Large intestine (tissue), 3 donors: ENCODE results near the gene FEM1B. TPM values are rescaled to one million over a fixed set of nuclear protein-coding genes. Genes with fewer than 3 reads are reported as not detected.

Source experiments
- DNase-seq, 2 donors: peaks; one replicate each; pipeline versions ENCODE4 v3.0.0 to v3.0.0-alpha.2; 2013
- H3K27ac ChIP-seq: one replicate; pipeline ENCODE4 v1.5.1; 2013; ENCODE audit warnings: low read length
- H3K27me3 ChIP-seq: 2 replicates; pipeline ENCODE4 v1.6.1; 2013; ENCODE audit warnings: low read length; ENCODE audit not compliant: control insufficient read depth, insufficient read depth
- H3K36me3 ChIP-seq: 2 replicates; pipeline ENCODE4 v1.6.1; 2013; ENCODE audit warnings: low read length; ENCODE audit not compliant: control insufficient read depth, insufficient read depth
- H3K4me1 ChIP-seq: one replicate; pipeline ENCODE4 v1.6.1; 2013; ENCODE audit warnings: low read length; ENCODE audit not compliant: control insufficient read depth, insufficient read depth
- H3K4me3 ChIP-seq: one replicate; pipeline ENCODE4 v1.5.1; 2013; ENCODE audit warnings: low read length
- H3K9me3 ChIP-seq: one replicate; pipeline ENCODE4 v1.6.1; 2013; ENCODE audit warnings: mild to moderate bottlenecking, low read depth, low read length, moderate library complexity; ENCODE audit not compliant: control insufficient read depth
- WGBS: methylation state at CpG from one replicate; pipeline ENCODE4 v1.1.5; 2013; ENCODE audit warnings: low lambda C conversion rate; ENCODE audit not compliant: insufficient coverage; 5-methylcytosine and 5-hydroxymethylcytosine counted together
- polyA plus RNA-seq: library from polyadenylated mRNA; unstranded; fragments of 120-200 nt; gene quantifications from one replicate; pipeline ENCODE4 v1.2.1, GENCODE V29; 2013

Gene FEM1B
- polyA plus RNA-seq, 1 donor: 49.3 TPM

DNA sequence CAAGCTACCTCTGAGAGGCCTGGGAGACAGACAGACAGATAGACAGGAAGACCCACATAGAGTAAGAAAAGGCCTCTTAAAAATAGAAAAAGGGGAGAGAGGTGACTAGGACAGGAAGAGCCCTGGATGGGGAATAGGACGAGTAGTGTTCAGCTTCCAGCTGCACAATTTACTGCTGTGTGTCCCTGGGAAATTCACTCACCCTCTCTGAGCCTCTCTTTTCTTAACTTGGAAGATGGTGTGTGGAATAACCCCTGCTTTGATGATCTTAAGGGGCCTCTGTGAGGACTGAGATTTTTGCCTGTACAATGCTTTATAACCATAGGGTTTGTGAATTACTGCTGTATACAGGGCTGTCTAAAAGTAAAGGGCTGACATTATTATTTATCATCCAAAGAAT is 37.5 kb downstream of the FEM1B start:
- Histone ChIP-seq H3K27me3 (no peaks in the 10 kb centered on the region), H3K36me3 (no peaks in the 10 kb centered on the region), H3K4me1 (no peaks in the 10 kb centered on the region), H3K4me3 (no peak overlapping the region), H3K9me3 (no peaks in the 10 kb centered on the region), H3K27ac (no peak overlapping the region)
- DNase-seq: no peak
- no CpG with 5 or more reads among the region's 1 CpG for WGBS

- no peaks in the 10 kb centered on the region for H3K36me3 ChIP-seq
- H3K27me3 ChIP-seq: no peaks in the 10 kb centered on the region
- WGBS: no CpG with 5 or more reads among the region's 11 CpGs
- H3K27ac ChIP-seq: no peak overlapping the region
- DNase-seq: no peak
- no peaks in the 10 kb centered on the region for H3K4me1 ChIP-seq
- H3K4me3 ChIP-seq: no peak overlapping the region
- H3K9me3 ChIP-seq: no peaks in the 10 kb centered on the region
Observed at GRCh38 chr15:68315495-68316031, 38.0 kb downstream of the FEM1B start.

DNA sequence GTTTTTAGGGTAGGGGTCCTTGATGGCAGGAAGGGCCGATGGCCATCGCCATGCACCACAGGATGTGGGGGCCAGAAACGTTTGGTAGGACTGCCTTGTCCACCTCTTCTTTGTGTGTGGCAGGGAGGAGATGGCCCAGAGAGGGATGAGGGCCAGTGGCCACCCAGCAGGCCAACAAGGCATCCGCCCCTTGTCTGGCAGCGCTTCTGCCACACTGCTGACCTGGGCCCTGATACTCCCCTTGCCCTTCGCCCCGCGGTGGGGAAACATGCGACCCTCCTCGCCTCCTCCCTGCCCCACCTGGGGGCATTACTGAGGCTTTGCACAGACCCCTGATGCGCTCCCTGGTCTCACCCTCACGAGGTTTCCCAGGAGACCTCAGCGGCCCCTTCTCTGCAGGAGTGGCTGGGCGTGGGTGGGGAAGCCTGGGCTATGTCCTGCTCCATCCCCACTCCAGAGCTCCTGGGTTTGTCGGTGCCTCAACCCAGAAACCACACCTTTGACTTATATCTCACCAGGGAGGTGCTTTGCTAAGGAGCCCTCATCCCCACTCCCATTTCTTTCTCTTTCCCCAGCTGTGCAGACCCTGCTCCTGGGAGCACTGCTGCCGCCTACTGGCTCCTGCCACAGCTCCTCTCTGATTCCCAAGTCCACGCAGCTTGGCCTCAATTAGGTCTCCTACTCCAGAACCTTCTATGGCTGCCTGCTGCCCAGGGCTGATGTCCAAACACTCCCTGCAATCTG is 38.7 kb downstream of the FEM1B start:
- DNase-seq: no peak
- no peak overlapping the region for H3K4me3 ChIP-seq
- no peaks in the 10 kb centered on the region for H3K36me3 ChIP-seq
- H3K9me3 ChIP-seq: no peaks in the 10 kb centered on the region
- no peaks in the 10 kb centered on the region for H3K4me1 ChIP-seq
- no CpG with 5 or more reads among the region's 17 CpGs for WGBS
- no peak overlapping the region for H3K27ac ChIP-seq
- H3K27me3 ChIP-seq: no peaks in the 10 kb centered on the region

DNA sequence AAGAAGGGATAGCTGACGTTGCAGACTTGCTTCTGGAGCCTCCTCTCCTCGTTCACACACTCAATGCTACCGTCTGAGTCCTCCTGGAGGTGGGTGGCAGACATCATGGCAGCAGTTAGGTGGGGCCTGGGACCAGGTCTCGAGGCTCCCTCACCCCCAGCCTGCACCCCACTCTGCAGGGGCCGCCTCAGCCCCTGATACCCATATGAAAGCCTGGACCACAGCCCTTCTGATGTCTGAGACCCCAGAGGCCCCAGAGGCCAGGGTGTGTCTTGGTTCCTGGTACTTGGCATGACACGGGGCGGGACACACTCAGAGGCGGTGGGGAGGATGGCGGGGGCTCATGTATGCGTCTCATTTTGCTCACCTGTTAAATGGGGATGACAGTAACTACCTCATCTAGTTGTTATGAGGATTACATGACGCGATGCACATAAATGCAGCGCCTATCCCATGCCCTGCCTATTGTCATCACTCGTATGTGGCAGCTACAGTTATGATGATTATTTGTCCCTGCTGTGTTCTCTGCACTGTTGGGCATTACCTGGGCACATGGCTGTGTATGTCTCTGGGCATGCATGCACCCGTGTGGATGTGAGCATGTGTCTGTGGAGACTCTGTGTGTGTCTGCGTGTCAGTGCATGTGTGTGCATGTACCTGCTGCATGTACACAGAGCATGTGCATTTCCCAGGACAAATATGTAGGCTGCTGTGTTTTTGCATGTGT is 39.9 kb downstream of the FEM1B start:
- H3K4me3 ChIP-seq: no peak overlapping the region
- no peaks in the 10 kb centered on the region for H3K27me3 ChIP-seq
- no CpG with 5 or more reads among the region's 16 CpGs for WGBS
- H3K27ac ChIP-seq: no peak overlapping the region
- H3K36me3 ChIP-seq: no peaks in the 10 kb centered on the region
- DNase-seq: no peak
- no peaks in the 10 kb centered on the region for H3K9me3 ChIP-seq
- no peaks in the 10 kb centered on the region for H3K4me1 ChIP-seq

DNA sequence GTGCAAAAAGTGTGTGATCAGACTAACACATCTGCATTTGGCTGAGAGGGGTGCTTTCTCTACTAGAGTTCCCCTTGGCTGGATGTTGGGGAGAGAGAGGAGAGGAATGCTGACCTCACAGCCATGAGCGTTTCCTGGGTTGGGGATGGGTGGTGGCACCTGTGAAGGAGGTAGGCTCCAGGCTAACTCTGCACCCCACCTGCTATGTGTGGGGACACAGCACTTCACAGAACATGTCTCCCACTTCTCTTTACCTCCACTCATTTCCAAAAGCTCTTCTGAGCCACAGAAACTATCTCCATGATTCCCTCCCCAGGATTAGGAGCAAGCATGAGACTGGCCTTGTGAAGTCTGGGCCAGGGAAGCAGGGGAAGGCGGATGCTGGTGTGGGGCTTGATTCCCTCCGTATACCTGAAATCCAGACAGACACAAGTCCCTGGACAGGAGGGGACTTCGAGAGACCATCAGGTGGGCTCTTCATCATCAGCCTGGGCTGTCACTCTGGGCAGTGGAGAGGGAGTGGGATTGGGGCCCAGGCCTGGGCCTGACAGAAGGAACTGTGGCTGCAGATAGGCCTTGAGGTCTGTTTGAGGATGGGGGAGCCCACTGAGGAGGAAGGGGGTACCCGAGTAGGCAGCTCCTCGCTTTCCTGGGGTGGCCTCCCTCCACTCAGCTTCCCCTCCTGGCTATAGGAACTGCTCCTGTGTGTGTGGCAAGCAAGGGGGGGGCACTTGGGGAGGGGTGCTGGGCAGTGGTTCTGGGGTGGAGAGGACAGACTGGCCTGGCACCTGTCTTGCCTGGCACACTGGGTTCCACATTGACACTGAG is 40.7 kb downstream of the FEM1B start:
- DNase-seq: no peak
- WGBS: no CpG with 5 or more reads among the region's 6 CpGs

DNA sequence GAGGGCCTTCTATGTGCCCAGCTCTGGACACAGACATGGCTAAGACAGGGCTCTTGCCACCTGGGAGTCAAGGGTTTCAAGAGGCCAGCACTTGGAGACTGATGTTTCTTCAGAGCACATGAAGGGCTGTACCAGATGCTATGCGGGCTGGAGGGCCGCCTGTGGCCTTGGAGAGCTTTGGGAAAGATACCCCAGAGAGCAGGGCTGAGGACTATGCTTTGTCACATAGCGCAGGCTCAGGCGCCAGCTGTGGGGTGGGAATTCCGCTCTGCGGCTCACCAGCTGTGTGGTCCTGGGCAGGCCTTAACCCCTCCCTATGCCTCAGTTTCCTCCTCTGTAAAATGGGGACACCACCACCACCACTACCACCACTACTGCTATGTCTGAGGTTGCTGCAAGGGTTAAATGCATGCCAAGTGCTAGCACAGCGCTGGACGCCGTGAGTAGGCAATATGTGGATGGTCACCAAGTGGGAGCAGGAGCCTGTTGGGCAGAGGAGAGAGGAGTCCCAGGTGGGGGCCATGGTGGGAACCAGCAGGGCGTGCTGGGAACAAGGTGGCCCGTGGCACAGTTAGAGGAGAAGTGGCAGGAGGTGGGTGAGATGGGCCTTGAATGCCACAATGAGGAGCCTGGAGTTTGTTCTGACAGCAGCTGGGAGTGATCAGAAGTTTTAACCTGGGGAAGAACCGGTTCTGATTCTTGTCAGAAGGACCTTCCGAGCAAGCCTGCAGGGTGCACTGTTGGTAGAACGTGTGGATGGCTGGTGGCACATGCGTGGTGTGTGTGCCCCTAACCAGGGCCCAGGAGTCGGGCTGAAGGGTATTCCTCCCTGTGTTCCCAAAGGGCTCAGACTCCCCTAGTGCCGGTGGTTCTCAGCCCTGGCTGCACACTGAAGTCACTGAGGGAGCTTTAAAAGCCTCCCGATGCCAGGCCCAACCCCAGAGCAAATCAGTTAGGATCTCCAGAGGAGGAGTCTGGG is 41.7 kb downstream of the FEM1B start:
- H3K9me3 ChIP-seq: no peaks in the 10 kb centered on the region
- H3K27me3 ChIP-seq: no peaks in the 10 kb centered on the region
- no peaks in the 10 kb centered on the region for H3K36me3 ChIP-seq
- no peak overlapping the region for H3K4me3 ChIP-seq
- H3K27ac ChIP-seq: no peak overlapping the region
- WGBS: no CpG with 5 or more reads among the region's 18 CpGs
- no peaks in the 10 kb centered on the region for H3K4me1 ChIP-seq
- no peak for DNase-seq

More for the DNA sequence above, 40.7 kb downstream of the FEM1B start:
- Histone ChIP-seq H3K36me3 (no peaks in the 10 kb centered on the region), H3K27ac (no peak overlapping the region), H3K4me3 (no peak overlapping the region), H3K4me1 (no peaks in the 10 kb centered on the region), H3K9me3 (no peaks in the 10 kb centered on the region), H3K27me3 (no peaks in the 10 kb centered on the region)

GRCh38 chr15:68319997-68320396 is 42.5 kb downstream of the FEM1B start:
- H3K27me3 ChIP-seq: no peaks in the 10 kb centered on the region
- DNase-seq: no peak
- no peaks in the 10 kb centered on the region for H3K4me1 ChIP-seq
- no peak overlapping the region for H3K4me3 ChIP-seq
- no peaks in the 10 kb centered on the region for H3K9me3 ChIP-seq
- H3K27ac ChIP-seq: no peak overlapping the region
- WGBS: no CpG with 5 or more reads among the region's 12 CpGs
- no peaks in the 10 kb centered on the region for H3K36me3 ChIP-seq

GRCh38 chr15:68321229-68321628 is 43.7 kb downstream of the FEM1B start:
- Histone ChIP-seq H3K9me3 (no peaks in the 10 kb centered on the region), H3K4me1 (no peaks in the 10 kb centered on the region), H3K27me3 (peaks cover 1% of the 10 kb centered on the region), H3K36me3 (no peaks in the 10 kb centered on the region), H3K4me3 (no peak overlapping the region), H3K27ac (no peak overlapping the region)
- DNase-seq: no peak
- WGBS: no CpG with 5 or more reads among the region's 7 CpGs

GRCh38 chr15:68322796-68323195 is 45.3 kb downstream of the FEM1B start:
- Histone ChIP-seq H3K4me1 (no peaks in the 10 kb centered on the region), H3K36me3 (no peaks in the 10 kb centered on the region), H3K27me3 (peaks cover 10% of the 10 kb centered on the region), H3K9me3 (no peaks in the 10 kb centered on the region), H3K4me3 (no peak overlapping the region), H3K27ac (no peak overlapping the region)
- 80% methylated on average over 1 of the region's 9 CpGs for WGBS
- DNase-seq: no peak
